Adrenal gland (tissue), 12 donors: ENCODE results near the gene CHD9. TPM values are rescaled to one million over a fixed set of nuclear protein-coding genes. Genes with fewer than 3 reads are reported as not detected.

Experiments
- DNase-seq, 7 donors: peaks; one replicate each; pipeline ENCODE4 v3.0.0-alpha.2; 2019 to 2020
- H3K27ac ChIP-seq, 5 donors: fragments of 200-600 bp; sonication (generic) in 4 of 5; 1 replicate in 3 of 5; 2 replicates in 2 of 5; pipeline versions ENCODE4 v1.5.1 to v1.8.0; 2016 to 2020; ENCODE audit warnings: mild to moderate bottlenecking in 1 of 5
- H3K27me3 ChIP-seq: fragments of 200-600 bp; 2 replicates; pipeline ENCODE4 v1.8.0; 2021
- H3K36me3 ChIP-seq, 2 donors: fragments of 200-600 bp; replicated peaks in 1 of 2; 1 replicate in 1 of 2; 2 replicates in 1 of 2; pipeline versions ENCODE4 v1.5.1 to v1.8.0; 2018 to 2022
- H3K4me1 ChIP-seq, 2 donors: fragments of 200-600 bp; replicated peaks in 1 of 2; 1 replicate in 1 of 2; 2 replicates in 1 of 2; pipeline versions ENCODE4 v1.5.1 to v1.8.0; 2018 to 2021
- H3K4me3 ChIP-seq, 4 donors: fragments of 200-600 bp; sonication (generic) in 3 of 4; one replicate each; pipeline ENCODE4 v1.5.1; 2016 to 2018
- H3K9me3 ChIP-seq, 3 donors: fragments of 200-600 bp; sonication (generic) in 1 of 3; replicated peaks in 1 of 3; 1 replicate in 2 of 3; 2 replicates in 1 of 3; pipeline versions ENCODE4 v1.5.1 to v1.8.0; 2016 to 2021
- POLR2A ChIP-seq, 2 donors: fragments of 450-650 bp; IDR thresholded peaks; one replicate each; pipeline ENCODE4 v1.6.1; 2017; ENCODE audit warnings: antibody characterized with exemption in 2 of 2, mild to moderate bottlenecking in 2 of 2, moderate library complexity in 1 of 2
- WGBS, 4 donors: extraction: QIAGEN DNeasy Blood & Tissue Kit in 2 of 4; methylation state at CpG; one replicate each; pipeline versions ENCODE4 v1.1.5 to v1.1.7; 2013 to 2017; 5-methylcytosine and 5-hydroxymethylcytosine counted together
- intact Hi-C, 2 donors: fragments of 100-400 bp; cut with DNase I; formaldehyde crosslinking; loops; one replicate each; pipeline versions ENCODE4 v1.14.1 to v1.15.0; 2022 to 2023
- polyA plus RNA-seq, 3 donors: library from polyadenylated mRNA; stranded (reverse); fragments of 200-250 nt in 2 of 3; fragments of 350-450 nt in 1 of 3; fragmentation: Illumina TruSeq in 1 of 3; extraction: RNeasy Lipid Tissue Mini Kit (QIAGEN cat#74804) in 1 of 3; gene quantifications; one replicate each; pipeline ENCODE4 v1.2.3, GENCODE V29; 2013 to 2014
- total RNA-seq, 9 donors: library from RNA; depleted of rRNA in 4 of 9; stranded (reverse); fragments of >200 nt in 4 of 9; fragments of 120-200 nt in 1 of 9; fragmentation: NEBNext Ultra II Directional in 1 of 9; extraction: Animal tissue kit (Norgen Biotek cat#: 25700) in 1 of 9; gene quantifications; one replicate each; pipeline versions ENCODE4 v1.1.0 to v1.2.4, GENCODE V29; 2013 to 2023
- TF ChIP-seq, protein P1 (sequence below), 6 experiments: fragments of 450-650 bp in 4 of 6; fragments of 200-600 bp in 2 of 6; sonication (generic) in 1 of 6; IDR thresholded peaks; 1 replicate in 5 of 6; 2 replicates in 1 of 6; pipeline versions ENCODE4 v1.5.1 to v1.8.0; 2016 to 2021; ENCODE audit warnings: antibody characterized with exemption in 6 of 6, mild to moderate bottlenecking in 2 of 6, moderate library complexity in 1 of 6
- donor health status: healthy with polysubstance abuse.
- donor health status: Bipolar disorder and iron deficiency.
- donor health status: DM: yes; HTN: yes; CAD: no.
- donor health status: DM: no; HTN: no; CAD: no.
- donor health status: DM: no; HTN: no; CAD: no.
- donor health status: DM: yes; HTN: yes; CAD: no.

CHD9 gene
- total and polyA plus RNA-seq, 12 donors, result 10.0 to 95.9 (median 54.7) TPM

DNA sequence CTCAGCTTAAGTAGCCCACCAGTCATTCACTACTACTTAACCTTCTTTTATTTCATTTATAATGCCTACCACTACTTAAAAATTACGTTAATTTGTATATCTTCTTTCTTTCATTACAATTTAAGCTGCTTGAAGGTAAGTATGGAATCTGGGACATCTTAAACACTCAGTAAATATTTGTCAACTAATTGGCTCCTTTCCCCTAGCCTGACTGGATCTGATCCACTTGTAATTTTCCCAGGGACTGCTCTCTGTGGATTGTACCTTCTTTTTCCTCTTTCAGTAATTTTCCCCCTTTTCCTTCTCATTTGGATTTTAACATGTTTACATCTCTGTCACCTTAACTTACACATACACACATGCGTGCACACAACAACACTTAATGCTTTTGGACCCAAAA, 227.1 kb downstream of the CHD9 start:
- no peak for DNase-seq
- Histone ChIP-seq H3K27ac (peak overlapping the region in 2 of 5 donors; percentile 53 to 70), H3K27me3 (no peaks in the 10 kb centered on the region), H3K9me3 (no peaks in the 10 kb centered on the region), H3K4me3 (no peak overlapping the region), H3K4me1 (peaks cover 0 to 15% of the 10 kb centered on the region in 2 donors), H3K36me3 (peaks cover 0 to 50% of the 10 kb centered on the region in 2 donors)
- WGBS, 4 donors, result 80 to 87% (median 82%) methylated on average over 2 of the region's 2 CpGs
- TF ChIP-seq POLR2A (IDR thresholded peaks at IDR 0.05), result no peak
- TF ChIP-seq, protein P1, sequence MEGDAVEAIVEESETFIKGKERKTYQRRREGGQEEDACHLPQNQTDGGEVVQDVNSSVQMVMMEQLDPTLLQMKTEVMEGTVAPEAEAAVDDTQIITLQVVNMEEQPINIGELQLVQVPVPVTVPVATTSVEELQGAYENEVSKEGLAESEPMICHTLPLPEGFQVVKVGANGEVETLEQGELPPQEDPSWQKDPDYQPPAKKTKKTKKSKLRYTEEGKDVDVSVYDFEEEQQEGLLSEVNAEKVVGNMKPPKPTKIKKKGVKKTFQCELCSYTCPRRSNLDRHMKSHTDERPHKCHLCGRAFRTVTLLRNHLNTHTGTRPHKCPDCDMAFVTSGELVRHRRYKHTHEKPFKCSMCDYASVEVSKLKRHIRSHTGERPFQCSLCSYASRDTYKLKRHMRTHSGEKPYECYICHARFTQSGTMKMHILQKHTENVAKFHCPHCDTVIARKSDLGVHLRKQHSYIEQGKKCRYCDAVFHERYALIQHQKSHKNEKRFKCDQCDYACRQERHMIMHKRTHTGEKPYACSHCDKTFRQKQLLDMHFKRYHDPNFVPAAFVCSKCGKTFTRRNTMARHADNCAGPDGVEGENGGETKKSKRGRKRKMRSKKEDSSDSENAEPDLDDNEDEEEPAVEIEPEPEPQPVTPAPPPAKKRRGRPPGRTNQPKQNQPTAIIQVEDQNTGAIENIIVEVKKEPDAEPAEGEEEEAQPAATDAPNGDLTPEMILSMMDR (IDR thresholded peaks at IDR 0.05), result no peak
- intact Hi-C loops, result no loop called here

DNA sequence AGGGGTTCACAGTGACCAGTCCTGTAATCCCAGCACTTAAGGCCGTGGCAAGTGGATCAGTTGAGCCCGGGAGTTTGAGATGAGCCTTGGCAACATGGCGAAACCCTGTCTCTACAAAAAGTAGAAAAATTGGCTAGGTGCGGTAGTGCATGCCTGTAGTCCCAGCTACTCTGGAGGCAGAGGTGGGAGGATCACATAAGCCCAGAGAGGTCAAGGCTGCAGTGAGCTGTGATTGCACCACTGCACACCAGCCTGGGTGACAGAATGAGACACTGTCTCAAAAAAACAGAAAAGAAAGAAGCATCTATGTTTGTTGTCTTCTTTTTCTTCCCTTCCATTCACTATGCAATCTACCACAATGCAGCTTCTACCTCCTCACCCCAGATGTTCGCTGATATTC, 227.5 kb downstream of the CHD9 start:
- intact Hi-C loops, result no loop called here
- H3K4me3 ChIP-seq, result no peak overlapping the region
- peaks cover 0 to 50% of the 10 kb centered on the region in 2 donors for H3K36me3 ChIP-seq
- DNase-seq, result peak in 5 of 7 donors; percentile 28 to 59 (median 44)
- no peaks in the 10 kb centered on the region for H3K9me3 ChIP-seq
- peak overlapping the region in 2 of 5 donors; percentile 53 to 70 for H3K27ac ChIP-seq
- peaks cover 0 to 15% of the 10 kb centered on the region in 2 donors for H3K4me1 ChIP-seq
- TF ChIP-seq POLR2A (IDR thresholded peaks at IDR 0.05), result no peak
- TF ChIP-seq, protein P1 (IDR thresholded peaks at IDR 0.05), result no peak
- 82 to 89% (median 84%) methylated on average over 5 of the region's 5 CpGs for WGBS, 4 donors
- H3K27me3 ChIP-seq, result no peaks in the 10 kb centered on the region

DNA sequence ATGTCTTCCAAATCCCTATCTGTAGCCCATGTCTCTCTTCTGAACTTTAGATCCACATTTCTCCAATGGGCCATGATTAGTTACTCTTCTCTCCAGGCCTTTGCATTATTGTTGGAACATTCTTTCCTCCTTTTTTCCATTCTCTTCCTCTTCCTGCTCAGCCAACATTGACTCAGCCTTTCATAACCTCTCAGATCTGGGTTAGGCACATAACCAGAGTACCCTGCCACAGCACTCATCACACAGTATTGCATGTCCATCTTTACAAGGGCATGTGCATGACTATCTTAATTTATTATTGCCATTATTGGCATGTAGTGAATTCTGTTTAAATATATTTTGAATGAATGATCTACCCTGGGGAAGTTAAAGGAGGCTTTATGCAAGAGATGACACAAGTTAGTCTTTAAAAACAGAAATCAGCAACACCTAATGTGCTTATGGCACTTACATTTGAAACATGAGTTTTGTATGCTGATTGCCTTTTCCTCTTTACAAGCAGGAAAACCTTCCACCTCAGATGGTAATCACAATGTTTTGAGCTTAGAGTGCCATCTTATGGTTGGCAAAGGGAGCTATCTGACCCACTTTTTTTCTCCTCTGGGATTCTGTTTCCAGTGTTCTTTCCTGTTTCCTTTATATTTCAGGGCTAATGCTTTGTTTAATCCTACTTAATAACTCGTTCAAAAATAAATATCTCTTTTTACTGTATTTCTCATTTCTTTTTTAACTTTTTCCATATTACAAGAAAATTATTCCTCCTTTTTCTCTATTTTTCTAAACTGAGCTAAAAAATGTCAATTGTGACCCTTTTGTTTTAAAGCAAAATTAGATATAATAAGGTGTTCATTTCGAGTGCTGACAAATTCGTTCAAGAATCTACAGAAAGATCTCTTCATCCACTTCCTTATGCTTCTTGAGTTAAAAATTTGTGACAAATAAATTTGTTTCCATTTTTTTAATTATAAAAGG, 228.5 kb downstream of the CHD9 start:
- Histone ChIP-seq H3K36me3 (peaks cover 0 to 50% of the 10 kb centered on the region in 2 donors), H3K27me3 (no peaks in the 10 kb centered on the region), H3K4me3 (no peak overlapping the region), H3K9me3 (no peaks in the 10 kb centered on the region), H3K4me1 (peaks cover 0 to 15% of the 10 kb centered on the region in 2 donors), H3K27ac (peak overlapping the region in 1 of 5 donors; percentile 70)
- intact Hi-C loops, result no loop called here
- TF ChIP-seq, protein P1 (IDR thresholded peaks at IDR 0.05), result peak; percentile 10 to 68 (median 53)
- no peak for TF ChIP-seq POLR2A (IDR thresholded peaks at IDR 0.05)
- DNase-seq, result no peak
- WGBS, 4 donors, result 43 to 50% (median 49%) methylated on average over 3 of the region's 3 CpGs

DNA sequence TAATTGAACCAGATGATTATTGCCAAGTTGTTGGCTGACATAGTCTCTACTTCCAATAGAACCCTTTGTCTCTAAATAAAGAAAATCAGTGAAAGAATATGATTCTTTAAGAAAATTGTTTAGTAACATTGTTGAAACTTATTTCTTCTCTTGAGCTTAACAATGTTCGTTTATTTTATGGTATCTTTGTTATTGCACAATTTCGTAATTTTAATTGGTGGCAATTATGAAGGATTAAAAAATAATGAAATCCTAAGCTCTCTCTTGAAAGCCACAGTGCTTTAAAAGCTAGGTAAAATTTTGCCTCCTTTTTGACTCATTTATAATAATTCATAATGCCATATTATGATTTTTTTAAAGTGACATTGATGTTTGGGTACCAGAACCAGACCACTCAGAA, 230.4 kb downstream of the CHD9 start:
- Histone ChIP-seq H3K9me3 (no peaks in the 10 kb centered on the region), H3K27me3 (no peaks in the 10 kb centered on the region), H3K4me1 (peaks cover 0 to 15% of the 10 kb centered on the region in 2 donors), H3K4me3 (no peak overlapping the region), H3K36me3 (peaks cover 0 to 68% of the 10 kb centered on the region in 2 donors), H3K27ac (no peak overlapping the region)
- WGBS, 4 donors, result 86 to 89% (median 87%) methylated on average over 2 of the region's 2 CpGs
- TF ChIP-seq, protein P1 (IDR thresholded peaks at IDR 0.05), result no peak
- no peak for TF ChIP-seq POLR2A (IDR thresholded peaks at IDR 0.05)
- intact Hi-C loops, result no loop called here
- no peak for DNase-seq
